GOT3 (cell line): ENCODE data around the gene GADD45B.
"Not testable (repeated sequence)": the region's sequence is repeated elsewhere in the genome, so short reads cannot be mapped to it uniquely, and the experiment has no call there.

Source experiments
- DNase-seq: peaks from one replicate; lab custom pipeline; 2025; ENCODE audit warnings: mixed read lengths; lab: John Stamatoyannopoulos, UW

The GADD45B gene

DNA sequence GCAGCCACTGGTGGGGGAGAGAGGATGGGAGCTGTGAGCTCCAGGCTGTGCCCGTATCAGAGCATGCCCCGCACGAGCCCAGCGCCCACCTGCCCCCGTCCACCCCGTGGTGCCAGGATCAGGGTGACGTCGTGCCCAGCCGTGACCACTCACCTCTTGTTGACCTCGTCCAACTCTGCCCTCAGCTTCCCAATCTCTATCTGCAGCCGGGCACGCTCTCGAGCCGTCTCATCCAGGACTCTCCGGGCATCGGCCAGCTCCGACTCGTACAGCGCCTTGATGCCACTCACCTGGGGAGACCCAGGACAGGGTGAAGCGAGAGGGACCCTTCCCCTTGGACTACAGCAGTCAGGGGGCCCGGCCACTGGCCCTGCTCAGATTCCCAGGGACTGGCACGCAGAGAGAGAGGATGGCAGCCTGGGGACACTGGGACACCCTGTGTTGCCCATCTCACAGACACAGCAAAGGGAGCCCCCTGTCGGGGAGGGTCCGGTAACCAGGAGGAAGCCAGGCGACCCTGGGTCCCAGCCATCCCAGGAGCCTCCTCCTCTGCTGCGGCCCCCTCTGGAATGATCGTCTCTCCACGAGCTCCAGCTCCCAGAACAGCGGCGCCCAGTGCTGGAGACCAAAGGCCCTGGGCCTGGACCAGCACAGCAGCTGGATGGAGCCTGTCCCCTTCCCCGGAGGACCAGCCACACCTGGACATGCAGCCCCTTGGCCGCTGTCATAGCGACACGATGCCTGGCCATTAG, 31.5 kb upstream of the GADD45B start:
- DNase-seq: no peak

DNA sequence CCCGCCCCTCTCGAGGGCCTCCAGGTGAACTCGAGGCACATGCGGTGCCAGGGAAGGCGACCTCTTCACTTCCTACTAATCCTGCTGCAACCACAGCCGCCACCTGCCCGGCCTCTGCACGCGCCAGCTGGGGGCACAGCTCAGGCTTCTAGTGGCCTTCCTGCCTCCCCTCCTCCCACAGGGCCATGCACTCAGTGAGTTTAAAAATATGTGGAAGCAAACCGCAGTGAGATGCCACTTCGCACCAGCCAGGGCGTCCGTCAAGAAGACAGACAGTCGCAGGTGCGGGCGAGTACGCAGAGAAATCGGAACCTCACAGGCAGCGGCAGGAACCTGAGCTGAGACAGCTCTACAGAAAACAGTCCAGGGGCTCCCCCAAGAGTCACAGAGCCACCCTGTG, 29.5 kb upstream of the GADD45B start:
- DNase-seq: no peak

DNA sequence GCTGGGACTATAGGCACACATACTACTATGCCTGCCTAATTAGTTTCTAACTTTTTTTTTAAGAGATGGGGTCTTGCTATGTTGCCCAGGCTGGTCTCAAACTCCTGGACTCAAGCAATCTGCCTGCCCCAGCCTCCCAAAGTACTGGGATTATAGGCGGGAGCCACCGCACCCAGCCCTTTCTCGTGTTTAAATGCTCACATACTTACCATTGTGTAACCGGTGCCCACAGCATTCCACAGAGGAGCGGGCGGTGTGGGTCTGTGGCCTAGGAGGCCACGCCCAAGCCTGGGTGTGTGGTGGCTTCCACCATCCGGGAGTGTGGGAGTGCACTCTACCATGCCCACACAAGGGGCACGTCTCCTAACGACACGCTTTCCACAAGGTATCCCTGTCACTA, 26.9 kb upstream of the GADD45B start:
- no peak for DNase-seq

DNA sequence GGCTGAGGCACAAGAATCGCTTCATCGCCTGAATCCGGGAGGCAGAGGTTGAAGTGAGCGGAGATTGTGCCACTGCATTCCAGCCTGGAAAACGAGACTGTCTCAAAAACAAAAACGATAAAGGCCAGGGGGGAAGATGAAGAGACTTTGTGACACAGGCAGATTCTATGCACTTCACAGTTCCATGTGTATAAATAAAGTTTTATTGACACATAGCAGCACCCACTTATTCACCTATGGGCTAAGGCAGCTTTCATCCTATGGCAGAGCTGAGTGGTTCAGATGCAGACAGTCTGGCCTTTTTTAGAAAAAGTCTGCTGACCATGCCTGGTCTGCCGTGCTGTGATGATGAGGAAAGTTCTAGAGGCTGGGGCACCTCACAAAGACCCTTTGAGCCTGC, 24.8 kb upstream of the GADD45B start:
- DNase-seq: no peak

DNA sequence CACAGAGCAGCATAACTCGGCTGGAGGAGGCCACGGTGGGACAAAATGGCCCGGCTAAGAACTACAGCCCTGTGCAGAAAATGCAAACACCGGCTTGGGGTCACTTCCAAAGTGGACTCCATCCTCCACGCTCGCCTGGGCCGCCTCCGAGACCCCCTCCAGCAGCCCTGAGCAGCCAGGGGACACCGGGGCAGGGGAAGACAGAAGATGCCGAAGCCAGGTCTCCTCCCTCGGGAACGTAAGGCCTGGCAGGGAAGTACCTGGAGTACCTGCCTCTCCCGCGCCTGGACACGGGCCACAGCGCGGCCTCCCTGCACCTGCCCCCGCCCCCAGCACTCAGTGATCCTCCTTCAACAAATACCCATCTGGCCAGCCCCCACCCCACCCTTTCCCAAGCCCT, 24.2 kb upstream of the GADD45B start:
- DNase-seq: no peak

DNA sequence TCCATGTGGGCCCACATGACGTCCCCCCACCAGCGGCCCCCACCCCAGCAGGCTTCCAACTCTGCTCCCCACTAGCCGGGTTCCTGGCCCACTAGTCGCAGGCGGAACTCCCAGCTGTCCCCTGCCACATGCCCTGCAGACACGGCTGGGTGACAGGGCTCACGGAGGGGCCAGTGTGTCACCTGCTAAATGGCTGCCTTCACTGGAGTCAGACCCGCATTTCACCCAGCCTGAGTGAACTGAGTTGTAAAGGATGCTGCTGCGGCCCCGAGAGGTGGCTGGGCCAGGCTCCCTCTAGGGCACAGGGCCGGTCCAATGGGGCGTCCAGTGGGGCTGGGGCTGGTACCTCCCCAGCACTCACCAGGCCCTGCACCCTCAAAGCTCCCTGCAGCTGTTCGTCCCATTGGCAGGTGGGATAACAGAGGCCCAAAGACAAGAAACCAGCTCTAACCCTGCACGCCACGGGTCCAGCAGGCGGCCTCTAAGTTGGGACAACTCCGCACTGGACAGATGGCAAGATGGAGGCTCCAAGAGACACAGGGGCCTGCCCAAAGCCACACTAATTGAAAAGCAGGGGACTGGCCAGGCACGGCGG, 22.4 kb upstream of the GADD45B start:
- no peak for DNase-seq

DNA sequence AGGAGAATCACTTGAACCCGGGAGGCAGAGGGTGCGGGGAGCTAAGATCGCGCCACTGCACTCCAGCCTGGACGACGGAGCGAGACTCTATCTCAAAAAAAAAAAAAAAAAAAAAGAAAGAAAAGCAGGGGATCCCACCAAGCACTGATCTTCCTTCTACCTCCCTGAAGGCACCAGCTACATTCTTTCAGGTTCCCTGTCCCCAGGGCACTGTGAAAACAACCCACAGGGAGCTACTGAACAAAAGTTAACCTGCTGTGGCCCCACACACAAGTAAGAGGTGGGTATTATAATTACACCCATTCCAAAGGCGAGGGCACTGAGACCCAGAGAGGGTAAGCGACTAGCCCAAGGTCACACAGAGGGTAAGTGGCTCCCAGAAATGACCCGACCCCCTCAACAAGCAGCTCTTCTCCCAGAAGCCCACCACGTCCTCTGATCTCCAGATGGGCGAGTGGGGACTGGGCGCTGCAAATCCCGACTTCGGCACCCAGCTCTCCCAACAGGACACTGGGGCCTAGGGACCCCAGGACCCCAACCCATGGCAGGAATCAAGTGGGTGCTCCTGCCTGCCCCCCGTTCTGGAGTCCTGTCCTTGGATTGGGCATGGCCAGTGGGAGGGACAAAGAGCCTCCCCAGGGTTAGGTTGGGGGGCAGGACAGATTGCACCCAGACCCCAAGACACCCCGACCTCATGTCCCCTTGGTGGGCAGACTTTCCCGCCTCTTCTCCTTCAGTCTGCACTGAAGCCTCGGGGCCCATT, 21.5 kb upstream of the GADD45B start:
- DNase-seq: no peak

DNA sequence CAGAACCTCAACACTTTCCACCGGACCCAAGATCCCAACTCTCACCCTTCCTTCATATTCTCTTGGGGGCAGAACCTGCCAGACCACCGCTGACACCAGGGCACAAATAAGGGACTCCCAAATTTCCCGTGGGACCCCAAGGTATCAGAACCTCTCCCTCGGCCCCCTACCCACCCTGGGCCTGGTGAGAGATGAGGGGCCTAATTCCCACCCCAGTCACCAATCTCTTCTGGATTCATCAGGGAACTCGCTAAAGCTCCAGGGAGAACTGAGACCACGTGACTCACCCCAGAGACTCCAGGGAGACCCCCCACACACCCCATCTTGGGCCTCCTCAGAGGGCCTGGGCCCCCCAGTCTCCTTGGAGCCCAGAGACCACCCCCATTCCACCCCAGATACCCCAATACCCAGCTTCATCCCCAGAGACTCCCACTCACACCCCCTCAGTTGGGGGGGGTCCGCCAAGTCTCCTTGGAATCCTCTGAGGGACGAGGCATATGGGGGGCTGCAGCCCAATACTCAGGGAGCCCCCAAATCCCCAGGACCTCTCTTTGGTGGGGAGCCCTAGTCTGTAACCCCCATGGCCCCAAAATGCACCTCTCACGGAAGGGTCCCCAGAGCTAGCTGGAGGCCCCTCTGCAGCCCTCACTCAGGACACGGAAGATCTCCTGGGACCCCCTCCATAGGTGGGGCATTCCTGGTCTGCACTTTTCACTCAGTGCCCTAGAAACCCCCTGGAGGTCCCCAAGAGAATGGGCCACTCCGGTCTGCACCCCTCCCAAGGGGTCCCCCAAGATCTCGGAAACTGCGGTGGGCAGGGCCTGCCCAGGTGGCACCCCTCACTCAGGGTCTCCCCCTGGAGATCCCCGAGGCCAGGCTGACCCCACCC, 20.7 kb upstream of the GADD45B start:
- no peak for DNase-seq

DNA sequence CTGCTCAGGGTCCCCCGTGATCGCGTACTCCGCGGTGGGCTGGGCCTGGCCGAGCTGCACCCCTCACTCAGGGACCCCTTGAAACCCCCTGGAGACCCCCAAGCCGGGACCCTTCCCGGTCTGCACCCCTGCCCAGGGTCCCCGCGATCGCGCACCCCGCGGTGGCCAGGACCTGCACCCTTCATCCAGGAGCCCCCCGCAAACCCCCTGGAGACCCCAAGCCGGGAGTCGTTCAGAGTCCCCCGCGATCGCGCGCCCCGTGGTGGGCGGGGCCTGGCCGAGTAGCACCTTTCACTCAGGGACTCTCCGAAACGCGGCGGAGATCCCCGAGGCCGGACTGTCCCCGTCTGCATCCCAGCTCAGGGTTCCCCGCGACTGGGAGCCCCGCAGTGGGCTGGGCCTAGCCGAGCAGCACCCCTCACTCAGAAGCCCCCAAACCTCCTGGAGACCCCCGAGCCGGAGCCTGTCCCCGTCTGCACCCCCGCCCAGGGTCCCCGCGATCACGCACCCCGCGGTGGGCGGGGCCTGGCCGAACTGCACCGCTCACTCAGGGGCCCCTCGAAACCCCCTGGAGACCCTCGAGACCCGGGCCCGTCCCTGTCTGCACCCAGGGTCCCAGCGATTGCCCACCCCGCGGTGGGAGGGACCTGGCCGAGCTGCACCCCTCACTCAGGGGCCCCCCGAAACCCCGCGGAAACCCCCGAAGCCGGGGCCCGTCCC, 19.9 kb upstream of the GADD45B start:
- no peak for DNase-seq

DNA sequence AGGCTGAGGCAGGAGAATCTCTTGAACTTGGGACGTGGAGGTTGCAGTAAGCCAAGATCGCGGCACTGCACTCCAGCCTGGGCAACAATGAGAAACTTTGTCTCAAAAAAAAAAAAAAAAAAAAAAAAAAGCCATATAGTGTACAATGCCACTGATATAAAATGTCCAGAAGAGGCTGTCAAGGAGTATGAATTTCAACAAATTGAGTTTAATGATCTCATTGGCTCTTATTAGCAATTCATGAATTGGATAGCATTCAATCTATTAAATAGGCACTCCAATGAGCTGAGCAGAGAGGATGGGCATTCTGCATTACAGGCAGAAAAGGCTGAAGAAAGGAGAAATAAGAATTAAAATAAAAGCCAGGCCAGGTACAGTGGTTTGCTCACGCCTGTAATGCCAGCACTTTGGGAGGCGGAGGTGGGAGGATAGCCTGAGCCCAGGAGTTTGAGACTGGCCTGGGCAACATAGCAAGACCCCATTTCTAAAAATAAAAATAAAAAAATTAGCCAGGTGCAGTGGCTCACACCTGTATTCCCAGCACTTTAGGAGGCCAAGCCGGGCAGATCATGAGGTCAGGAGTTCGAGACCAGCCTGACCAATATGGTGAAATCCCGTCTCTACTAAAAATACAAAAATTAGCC, 18.4 kb upstream of the GADD45B start:
- no peak for DNase-seq

DNA sequence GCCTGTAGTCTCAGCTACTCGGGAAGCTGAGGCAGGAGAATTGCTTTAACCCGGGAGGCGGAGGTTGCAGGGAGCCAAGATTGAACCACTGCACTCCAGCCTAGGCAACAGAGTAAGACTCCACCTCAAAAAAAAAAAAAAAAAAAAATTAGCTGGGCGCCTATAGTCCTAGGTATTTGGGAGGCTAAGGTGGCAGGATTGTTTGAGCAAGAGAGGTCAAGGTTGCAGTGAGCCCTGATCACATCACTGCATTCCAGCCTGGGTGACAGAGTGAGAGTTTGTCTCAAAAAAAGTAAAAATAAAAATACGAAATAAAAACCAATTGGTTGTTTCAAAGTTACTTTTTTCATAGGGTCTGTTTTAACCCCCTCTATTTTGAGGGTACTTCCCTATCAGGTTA, 17.9 kb upstream of the GADD45B start:
- DNase-seq: no peak

DNA sequence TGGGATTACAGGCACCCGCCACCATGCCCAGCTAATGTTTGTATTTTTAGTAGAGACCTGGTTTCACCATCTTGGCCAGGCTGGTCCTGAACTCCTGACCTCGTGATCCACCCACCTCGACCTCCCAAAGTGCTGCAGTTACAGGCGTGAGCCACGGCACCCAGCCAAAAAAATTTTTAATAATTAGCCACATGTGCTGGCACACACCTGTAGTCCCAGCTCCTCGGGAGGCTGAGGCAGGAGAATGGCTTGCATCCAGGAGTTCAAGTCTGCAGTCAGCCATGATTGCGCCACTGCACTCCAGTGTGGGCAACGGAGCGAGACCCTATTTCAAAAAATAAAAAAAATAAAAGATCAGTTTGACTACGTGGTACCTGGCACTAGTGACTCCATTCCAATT, 17.2 kb upstream of the GADD45B start:
- not testable (repeated sequence) for DNase-seq

DNA sequence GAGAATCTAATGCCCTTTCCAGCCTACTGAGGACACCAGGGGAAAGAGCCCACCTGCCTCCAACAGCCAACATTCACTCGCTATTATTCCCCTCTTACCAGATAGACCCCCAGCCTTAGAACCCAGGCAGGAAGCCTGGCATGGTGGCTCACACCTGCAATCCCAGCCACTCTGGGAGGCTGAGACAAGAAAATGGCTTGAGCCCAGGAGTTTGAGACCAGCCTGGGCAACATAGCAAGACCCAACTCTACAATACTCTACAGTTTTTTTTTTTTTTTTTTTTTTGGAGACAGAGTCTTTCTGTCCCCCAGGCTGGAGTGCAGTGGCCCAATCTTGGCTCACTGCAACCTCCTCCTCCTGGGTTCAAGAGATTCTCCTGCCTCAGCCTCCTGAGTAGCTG, 15.7 kb upstream of the GADD45B start:
- no peak for DNase-seq

DNA sequence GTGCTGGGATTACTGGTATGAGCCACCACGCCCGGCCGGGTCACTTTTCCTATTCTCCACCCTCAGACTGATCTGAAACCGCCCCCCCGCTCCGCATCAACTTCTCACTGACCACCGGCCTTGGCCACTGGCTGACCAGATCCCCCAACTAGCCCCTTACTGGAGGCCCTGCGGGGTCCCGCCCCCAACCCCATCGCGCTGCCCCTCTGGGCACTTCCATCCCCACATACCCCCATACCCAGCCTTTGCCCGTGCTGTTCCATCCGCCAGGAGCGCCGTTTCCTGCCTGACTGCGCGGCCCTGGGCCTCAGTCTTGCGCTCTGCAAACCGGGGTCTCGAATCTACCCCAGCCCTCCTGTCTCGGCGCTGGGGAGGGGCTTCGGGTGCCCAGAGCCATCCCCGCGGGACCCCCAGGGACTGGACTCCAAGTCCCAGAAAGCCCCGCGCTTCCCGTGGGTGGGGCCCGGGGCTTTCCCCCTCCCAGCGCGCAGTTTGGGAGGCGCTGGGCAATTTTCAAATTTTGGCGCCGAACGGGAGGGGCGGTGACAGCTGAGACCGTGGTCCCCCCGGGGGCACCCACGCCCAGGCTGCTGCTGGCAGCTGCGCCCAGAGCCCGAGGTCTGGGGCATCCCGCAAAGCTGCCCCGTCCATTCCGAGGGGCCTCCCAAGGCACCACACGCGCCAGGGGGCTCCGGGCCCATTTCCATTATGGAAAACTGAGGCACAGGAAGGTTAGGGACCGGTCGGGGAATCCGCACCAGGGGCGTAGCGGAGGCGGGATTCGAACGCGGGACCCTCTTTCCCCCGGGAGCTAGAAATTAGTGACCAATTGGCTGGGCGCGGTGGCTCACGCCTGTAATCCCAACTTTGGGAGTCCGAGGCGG, 13.9 kb upstream of the GADD45B start:
- peak; percentile 30 for DNase-seq

DNA sequence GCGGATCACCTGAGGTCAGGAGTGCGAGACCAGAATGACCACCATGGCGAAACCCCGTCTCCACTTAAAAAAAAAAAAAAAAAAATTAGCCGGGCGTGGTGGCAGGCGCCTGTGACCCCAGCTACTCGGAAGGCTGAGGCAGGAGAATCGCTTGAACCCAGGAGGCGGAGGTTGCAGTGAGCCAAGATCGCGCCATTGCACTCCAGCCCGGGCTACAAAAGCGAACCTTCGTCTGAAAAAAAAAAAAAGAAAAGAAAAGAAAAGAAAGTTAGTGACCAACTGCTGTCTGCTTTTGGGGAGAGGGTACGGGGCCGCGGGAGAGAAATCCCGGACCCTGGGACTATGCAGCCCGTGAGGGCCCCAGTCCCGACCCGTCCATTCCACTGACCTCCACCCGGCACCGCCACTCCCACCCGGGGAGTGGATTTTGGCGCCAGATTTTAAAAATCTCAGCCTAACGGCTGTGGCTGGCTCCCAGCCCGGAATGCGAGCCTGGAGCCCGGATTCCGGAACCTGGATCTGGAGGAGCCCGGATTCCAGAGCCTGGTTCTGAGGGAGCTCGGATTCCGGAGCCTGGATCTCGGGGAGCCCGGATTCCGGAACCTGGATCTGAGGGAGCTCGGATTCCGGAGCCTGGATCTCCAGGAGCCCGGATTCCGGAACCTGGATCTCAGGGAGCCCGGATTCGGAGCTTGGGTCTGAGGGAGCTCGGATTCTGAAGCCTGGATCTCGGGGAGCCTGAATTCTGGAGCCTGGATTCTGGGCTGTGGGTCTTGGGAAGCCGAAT, 13.1 kb upstream of the GADD45B start:
- peak; percentile 81 for DNase-seq

DNA sequence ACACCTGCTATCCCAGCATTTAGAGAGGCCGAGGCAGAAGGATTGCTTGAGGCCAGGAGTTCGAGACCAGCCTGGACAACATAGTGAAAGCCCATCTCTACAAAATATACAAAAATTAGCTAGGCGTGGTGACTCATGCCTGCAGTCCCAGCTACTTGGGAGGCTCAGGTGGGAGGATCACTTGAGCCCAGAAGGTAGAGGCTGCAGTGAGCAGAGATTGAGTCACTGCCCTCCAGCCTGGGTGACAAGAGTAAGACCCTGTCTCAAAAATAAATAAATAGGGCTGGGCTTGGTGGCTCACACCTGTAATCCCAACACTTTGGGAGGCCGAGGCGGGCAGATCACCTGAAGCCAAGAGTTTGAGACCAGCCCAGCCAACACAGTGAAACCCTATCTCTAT, 12.2 kb upstream of the GADD45B start:
- DNase-seq: not testable (repeated sequence)

DNA sequence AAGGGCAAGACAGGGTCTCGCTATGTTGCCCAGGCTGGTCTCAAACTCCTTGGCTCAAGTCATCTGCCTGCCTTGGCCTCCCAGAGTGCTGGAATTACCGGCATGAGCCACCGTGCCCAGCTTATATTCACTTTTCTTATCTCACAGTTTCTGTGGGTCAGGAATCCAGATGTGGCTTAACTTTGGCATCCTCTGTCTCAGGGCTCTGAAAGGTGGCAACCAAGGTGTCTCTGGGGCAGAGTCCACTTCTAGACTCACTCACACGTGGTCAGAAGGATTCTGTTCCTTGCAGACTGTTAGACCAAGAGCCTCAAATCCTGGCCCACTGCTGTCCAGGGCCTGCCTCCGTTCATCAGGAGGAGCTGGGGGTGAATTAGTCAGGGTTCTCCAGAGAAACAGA, 11.5 kb upstream of the GADD45B start:
- DNase-seq: no peak

DNA sequence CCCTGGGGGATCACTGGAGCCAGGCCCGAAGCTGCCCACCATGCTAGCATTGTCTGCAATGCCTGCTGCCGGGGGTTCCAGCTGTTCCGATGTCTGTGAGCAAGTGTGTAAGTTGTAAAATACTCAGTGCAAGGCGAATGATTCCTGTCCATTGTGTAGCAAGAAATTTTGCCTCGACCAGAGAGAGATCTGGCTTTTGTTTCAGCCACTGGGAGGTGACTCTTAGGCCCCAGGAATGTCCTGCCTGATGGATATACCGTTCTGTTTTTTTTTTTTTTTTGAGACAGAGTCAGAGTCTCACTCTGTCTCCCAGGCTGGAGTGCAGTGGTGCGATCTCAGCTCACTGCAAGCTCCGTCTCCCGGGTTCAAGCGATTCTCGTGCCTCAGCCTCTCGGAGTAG, 7.3 kb upstream of the GADD45B start:
- no peak for DNase-seq
